Immature natural killer cell (primary cell): Measurements from ENCODE around the gene RPS2. TPM values are rescaled to one million over a fixed set of nuclear protein-coding genes. Genes with fewer than 3 reads are reported as not detected.
"Not testable (repeated sequence)": the region's sequence is repeated elsewhere in the genome, so short reads cannot be mapped to it uniquely, and the experiment has no call there.

Experiments used
- DNase-seq, 3 donors: peaks; one replicate each; pipeline ENCODE4 v3.0.0; 2022; ENCODE audit warnings: mixed read lengths in 1 of 3
- H3K27ac Mint-ChIP-seq, 6 donors: one replicate each; pipeline ENCODE4 v1.8.0; 2020; ENCODE audit warnings: mixed read lengths in 6 of 6, mild to moderate bottlenecking in 5 of 6, inconsistent platforms in 4 of 6, moderate library complexity in 3 of 6
- H3K27me3 Mint-ChIP-seq, 3 donors: one replicate each; pipeline ENCODE4 v1.8.0; 2020 to 2021; ENCODE audit warnings: low read depth in 3 of 3, mild to moderate bottlenecking in 3 of 3, mixed read lengths in 3 of 3, moderate library complexity in 3 of 3, inconsistent platforms in 1 of 3
- H3K36me3 Mint-ChIP-seq, 3 donors: one replicate each; pipeline ENCODE4 v1.8.0; 2020; ENCODE audit warnings: mixed read lengths in 3 of 3, inconsistent platforms in 2 of 3, mild to moderate bottlenecking in 2 of 3
- H3K4me1 Mint-ChIP-seq, 2 donors: one replicate each; pipeline ENCODE4 v1.8.0; 2020; ENCODE audit warnings: inconsistent platforms in 2 of 2, mild to moderate bottlenecking in 2 of 2, mixed read lengths in 2 of 2, moderate library complexity in 1 of 2
- H3K4me3 Mint-ChIP-seq, 5 donors: one replicate each; pipeline ENCODE4 v1.8.0; 2020; ENCODE audit warnings: mild to moderate bottlenecking in 5 of 5, mixed read lengths in 5 of 5, inconsistent platforms in 3 of 5, moderate library complexity in 3 of 5
- H3K9me3 Mint-ChIP-seq, 6 donors: one replicate each; pipeline ENCODE4 v1.8.0; 2020; ENCODE audit warnings: mild to moderate bottlenecking in 6 of 6, mixed read lengths in 6 of 6, inconsistent platforms in 4 of 6, moderate library complexity in 3 of 6
- polyA plus RNA-seq, 3 donors: library from polyadenylated mRNA; unstranded; fragments of 300-500 nt; fragmentation: Illumina TruSeq; gene quantifications; one replicate each; pipeline ENCODE4 v1.2.3, GENCODE V29; 2021

Gene RPS2
- 1,000 to 10,000 TPM; 2,221 to 2,989 (median 2,668) TPM for polyA plus RNA-seq

GRCh38 chr16:1964506-1965395, at the start of gene RPS2:
RPS2 (minus strand) TSS chr16:1964826; CDS start chr16:1964625, 201 bp downstream.
- Mint-ChIP-seq H3K27ac (peak within 1 kb of the TSS; percentile 93 to 97 (median 96)), H3K36me3 (peaks cover 8 to 13% (median 11%) of the 10 kb centered on the region in 3 donors), H3K4me3 (peak within 1 kb of the TSS; percentile 89 to 94 (median 92)), H3K27me3 (peaks cover 13 to 33% (median 14%) of the 10 kb centered on the region in 3 donors), H3K4me1 (peaks cover 37 to 46% of the 10 kb centered on the region in 2 donors), H3K9me3 (no peaks in the 10 kb centered on the region)
- DNase-seq, result peak; percentile 97 to 99 (median 97)

GRCh38 chr16:2013527-2013926, 48.9 kb upstream of the RPS2 start:
- no peaks in the 10 kb centered on the region for H3K9me3 Mint-ChIP-seq
- DNase-seq, result no peak
- peaks cover 12 to 13% of the 10 kb centered on the region in 2 donors for H3K4me1 Mint-ChIP-seq
- H3K36me3 Mint-ChIP-seq, result no peaks in the 10 kb centered on the region
- no peak overlapping the region for H3K27ac Mint-ChIP-seq
- H3K27me3 Mint-ChIP-seq, result peaks cover 0 to 7% (median 2%) of the 10 kb centered on the region in 3 donors
- H3K4me3 Mint-ChIP-seq, result no peak overlapping the region

GRCh38 chr16:2011726-2012125, 47.1 kb upstream of the RPS2 start:
- not testable (repeated sequence) for H3K27me3 Mint-ChIP-seq, H3K36me3 Mint-ChIP-seq, H3K27ac Mint-ChIP-seq, H3K4me3 Mint-ChIP-seq, H3K9me3 Mint-ChIP-seq, DNase-seq
- H3K4me1 Mint-ChIP-seq, result peaks cover 27% of the 10 kb centered on the region in 2 donors

GRCh38 chr16:2009791-2010510, 45.3 kb upstream of the RPS2 start, which contains the start of gene ZNF598:
ZNF598 (minus strand) TSS chr16:2009821.
- H3K4me3 Mint-ChIP-seq, result peak within 1 kb of the TSS; percentile 89 to 92 (median 91)
- H3K36me3 Mint-ChIP-seq, result no peaks in the 10 kb centered on the region
- H3K9me3 Mint-ChIP-seq, result no peaks in the 10 kb centered on the region
- H3K27me3 Mint-ChIP-seq, result peaks cover 0 to 4% (median 0%) of the 10 kb centered on the region in 3 donors
- H3K27ac Mint-ChIP-seq, result peak within 1 kb of the TSS; percentile 92 to 98 (median 96)
- H3K4me1 Mint-ChIP-seq, result peaks cover 31 to 32% of the 10 kb centered on the region in 2 donors
- DNase-seq, result peak; percentile 81 to 84 (median 84)

GRCh38 chr16:2009164-2009711, 44.6 kb upstream of the RPS2 start:
- Mint-ChIP-seq H3K9me3 (no peaks in the 10 kb centered on the region), H3K4me3 (peak overlapping the region; percentile 80 to 87 (median 83)), H3K4me1 (peaks cover 31 to 32% of the 10 kb centered on the region in 2 donors), H3K27ac (peak overlapping the region; percentile 80 to 98 (median 88)), H3K27me3 (peaks cover 0 to 4% (median 0%) of the 10 kb centered on the region in 3 donors), H3K36me3 (no peaks in the 10 kb centered on the region)
- no peak for DNase-seq

GRCh38 chr16:2008631-2009163, 44.1 kb upstream of the RPS2 start:
- DNase-seq, result no peak
- H3K4me1 Mint-ChIP-seq, result peaks cover 31 to 35% of the 10 kb centered on the region in 2 donors

GRCh38 chr16:2008009-2008526, 43.4 kb upstream of the RPS2 start:
- no peak for DNase-seq
- H3K27ac Mint-ChIP-seq, result peak overlapping the region; percentile 80 to 95 (median 87)
- peaks cover 31 to 35% of the 10 kb centered on the region in 2 donors for H3K4me1 Mint-ChIP-seq
- no peaks in the 10 kb centered on the region for H3K9me3 Mint-ChIP-seq
- H3K36me3 Mint-ChIP-seq, result no peaks in the 10 kb centered on the region
- peaks cover 0 to 4% (median 0%) of the 10 kb centered on the region in 3 donors for H3K27me3 Mint-ChIP-seq
- peak overlapping the region; percentile 80 to 87 (median 83) for H3K4me3 Mint-ChIP-seq

More at GRCh38 chr16:2008631-2009163, 44.1 kb upstream of the RPS2 start:
- no peaks in the 10 kb centered on the region for H3K9me3 Mint-ChIP-seq
- H3K27ac Mint-ChIP-seq, result peak overlapping the region; percentile 80 to 95 (median 87)
- H3K27me3 Mint-ChIP-seq, result peaks cover 0 to 4% (median 0%) of the 10 kb centered on the region in 3 donors
- no peaks in the 10 kb centered on the region for H3K36me3 Mint-ChIP-seq
- H3K4me3 Mint-ChIP-seq, result peak overlapping the region; percentile 80 to 87 (median 83)

GRCh38 chr16:2007081-2007836, 42.6 kb upstream of the RPS2 start:
- peak overlapping the region in 5 of 6 donors; percentile 68 to 95 (median 89) for H3K27ac Mint-ChIP-seq
- no peak for DNase-seq
- no peaks in the 10 kb centered on the region for H3K36me3 Mint-ChIP-seq
- no peaks in the 10 kb centered on the region for H3K9me3 Mint-ChIP-seq
- H3K4me3 Mint-ChIP-seq, result peak overlapping the region; percentile 80 to 87 (median 83)
- peaks cover 0 to 4% (median 0%) of the 10 kb centered on the region in 3 donors for H3K27me3 Mint-ChIP-seq
- H3K4me1 Mint-ChIP-seq, result peaks cover 31 to 37% of the 10 kb centered on the region in 2 donors

GRCh38 chr16:2006317-2006716, 41.7 kb upstream of the RPS2 start:
- peaks cover 0 to 3% (median 0%) of the 10 kb centered on the region in 3 donors for H3K27me3 Mint-ChIP-seq
- no peaks in the 10 kb centered on the region for H3K36me3 Mint-ChIP-seq
- no peak for DNase-seq
- peaks cover 31 to 37% of the 10 kb centered on the region in 2 donors for H3K4me1 Mint-ChIP-seq
- peak overlapping the region in 1 of 5 donors; percentile 17 for H3K4me3 Mint-ChIP-seq
- no peaks in the 10 kb centered on the region for H3K9me3 Mint-ChIP-seq
- H3K27ac Mint-ChIP-seq, result peak overlapping the region in 5 of 6 donors; percentile 27 to 79 (median 57)

GRCh38 chr16:2005646-2006045, 41.0 kb upstream of the RPS2 start:
- Mint-ChIP-seq H3K36me3 (no peaks in the 10 kb centered on the region), H3K27ac (peak overlapping the region in 2 of 6 donors; percentile 27 to 78), H3K4me1 (peaks cover 31 to 37% of the 10 kb centered on the region in 2 donors), H3K4me3 (no peak overlapping the region), H3K9me3 (no peaks in the 10 kb centered on the region), H3K27me3 (peaks cover 0 to 3% (median 0%) of the 10 kb centered on the region in 3 donors)
- DNase-seq, result no peak

GRCh38 chr16:2004795-2005517, 40.3 kb upstream of the RPS2 start:
- no peak for DNase-seq
- Mint-ChIP-seq H3K9me3 (no peaks in the 10 kb centered on the region), H3K27ac (peak overlapping the region in 1 of 6 donors; percentile 30), H3K27me3 (peaks cover 0 to 3% (median 0%) of the 10 kb centered on the region in 3 donors), H3K4me1 (peaks cover 25 to 32% of the 10 kb centered on the region in 2 donors), H3K36me3 (no peaks in the 10 kb centered on the region), H3K4me3 (no peak overlapping the region)
